LNCaP clone FGC (cell line): ENCODE data around the gene GMPS.

Experiments
- DNase-seq: peaks from one replicate; pipeline ENCODE4 v3.0.0-alpha.2; 2011; ENCODE audit warnings: low read depth
- H3K4me3 ChIP-seq: 2 replicates; pipeline ENCODE4 v1.5.1; 2011; ENCODE audit warnings: mild to moderate bottlenecking, low read depth, low read length, control low read depth
- TF ChIP-seq, protein P1 (sequence below): IDR thresholded peaks from 2 replicates; pipeline ENCODE4 v1.5.1; 2012; ENCODE audit warnings: mild to moderate bottlenecking; ENCODE audit not compliant: control insufficient read depth, insufficient read depth; ENCODE audit errors: extremely low read depth

The GMPS gene

DNA sequence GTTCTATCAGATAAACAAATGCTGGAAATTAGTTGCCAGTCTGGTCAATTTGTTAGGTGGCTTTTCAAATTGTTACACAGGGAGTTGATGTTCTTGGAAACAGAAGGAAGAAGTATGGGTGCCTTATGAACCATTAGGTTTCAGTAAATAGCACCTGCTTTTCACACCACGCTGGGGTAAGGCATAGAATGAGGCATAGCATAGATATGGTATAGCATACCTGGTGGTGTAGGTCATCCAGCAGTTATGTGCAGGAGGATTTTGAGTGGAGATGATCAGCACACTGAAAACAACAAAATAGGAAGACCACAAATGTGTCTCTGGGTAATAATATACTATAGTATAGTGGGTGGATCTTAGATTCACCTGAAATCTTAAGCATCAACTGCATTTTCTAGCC lies 121.4 kb downstream of the GMPS start:
- DNase-seq: no peak
- TF ChIP-seq, protein P1, sequence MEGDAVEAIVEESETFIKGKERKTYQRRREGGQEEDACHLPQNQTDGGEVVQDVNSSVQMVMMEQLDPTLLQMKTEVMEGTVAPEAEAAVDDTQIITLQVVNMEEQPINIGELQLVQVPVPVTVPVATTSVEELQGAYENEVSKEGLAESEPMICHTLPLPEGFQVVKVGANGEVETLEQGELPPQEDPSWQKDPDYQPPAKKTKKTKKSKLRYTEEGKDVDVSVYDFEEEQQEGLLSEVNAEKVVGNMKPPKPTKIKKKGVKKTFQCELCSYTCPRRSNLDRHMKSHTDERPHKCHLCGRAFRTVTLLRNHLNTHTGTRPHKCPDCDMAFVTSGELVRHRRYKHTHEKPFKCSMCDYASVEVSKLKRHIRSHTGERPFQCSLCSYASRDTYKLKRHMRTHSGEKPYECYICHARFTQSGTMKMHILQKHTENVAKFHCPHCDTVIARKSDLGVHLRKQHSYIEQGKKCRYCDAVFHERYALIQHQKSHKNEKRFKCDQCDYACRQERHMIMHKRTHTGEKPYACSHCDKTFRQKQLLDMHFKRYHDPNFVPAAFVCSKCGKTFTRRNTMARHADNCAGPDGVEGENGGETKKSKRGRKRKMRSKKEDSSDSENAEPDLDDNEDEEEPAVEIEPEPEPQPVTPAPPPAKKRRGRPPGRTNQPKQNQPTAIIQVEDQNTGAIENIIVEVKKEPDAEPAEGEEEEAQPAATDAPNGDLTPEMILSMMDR: no peak
- H3K4me3 ChIP-seq: no peak overlapping the region
